Heart left ventricle (tissue), 16 donors: ENCODE measurements around the gene SYNE2. TPM values are rescaled to one million over a fixed set of nuclear protein-coding genes. Genes with fewer than 3 reads are reported as not detected.

Experiments
- ATAC-seq, 4 donors: fragments of 200-7000 bp; cut with Tn5 transposase; one replicate each; pipeline ENCODE4 v1.9.1; 2020 to 2022; ENCODE audit warnings: moderate library complexity in 4 of 4, mild to moderate bottlenecking in 3 of 4, moderate number of reproducible peaks in 1 of 4
- DNase-seq, 5 donors: peaks; one replicate each; pipeline ENCODE4 v3.0.0-alpha.2; 2020
- H3K27ac ChIP-seq, 12 donors: fragments of 200-600 bp; sonication (generic) in 4 of 12; one replicate each; pipeline versions ENCODE4 v1.5.0 to v1.8.0; 2016 to 2022; ENCODE audit warnings: mild to moderate bottlenecking in 2 of 12
- H3K27me3 ChIP-seq, 9 donors: fragments of 200-600 bp; sonication (generic) in 2 of 9; one replicate each; pipeline versions ENCODE4 v1.5.1 to v1.8.0; 2016 to 2022; ENCODE audit warnings: mild to moderate bottlenecking in 3 of 9
- H3K36me3 ChIP-seq, 9 donors: fragments of 200-600 bp; sonication (generic) in 2 of 9; one replicate each; pipeline versions ENCODE4 v1.5.0 to v1.8.0; 2018 to 2022; ENCODE audit warnings: mild to moderate bottlenecking in 2 of 9
- H3K4me1 ChIP-seq, 12 donors: fragments of 200-600 bp; sonication (generic) in 4 of 12; one replicate each; pipeline versions ENCODE4 v1.5.0 to v1.8.0; 2016 to 2022; ENCODE audit warnings: mild to moderate bottlenecking in 3 of 12
- H3K4me3 ChIP-seq, 12 donors: fragments of 200-600 bp; sonication (generic) in 4 of 12; one replicate each; pipeline versions ENCODE4 v1.5.0 to v1.8.0; 2017 to 2022; ENCODE audit warnings: mild to moderate bottlenecking in 9 of 12, moderate library complexity in 4 of 12
- H3K9me3 ChIP-seq, 12 donors: fragments of 200-600 bp; sonication (generic) in 4 of 12; one replicate each; pipeline versions ENCODE4 v1.5.0 to v1.8.0; 2016 to 2022; ENCODE audit warnings: mild to moderate bottlenecking in 1 of 12
- CTCF ChIP-seq, 12 donors: fragments of 200-600 bp; sonication (generic) in 4 of 12; IDR thresholded peaks; one replicate each; pipeline versions ENCODE4 v1.5.0 to v1.8.0; 2018 to 2022; ENCODE audit warnings: antibody characterized with exemption in 12 of 12, mild to moderate bottlenecking in 5 of 12
- POLR2A ChIP-seq, 2 donors: fragments of 450-650 bp; IDR thresholded peaks; one replicate each; pipeline ENCODE4 v1.6.1; 2017; ENCODE audit warnings: antibody characterized with exemption in 2 of 2, mild to moderate bottlenecking in 2 of 2, moderate library complexity in 2 of 2
- WGBS, 4 donors: extraction: QIAGEN DNeasy Blood & Tissue Kit in 2 of 4; methylation state at CpG; one replicate each; pipeline versions ENCODE4 v1.1.5 to v1.1.7; 2013 to 2018; 5-methylcytosine and 5-hydroxymethylcytosine counted together
- intact Hi-C, 10 donors: fragments of 100-400 bp; cut with DNase I; formaldehyde crosslinking; loops; one replicate each; pipeline versions ENCODE4 v1.11.1 to v1.14.2; 2022
- polyA plus RNA-seq, 2 donors: library from polyadenylated mRNA; stranded (reverse); fragments of 200-250 nt; gene quantifications; one replicate each; pipeline ENCODE4 v1.2.3, GENCODE V29; 2013
- total RNA-seq, 9 donors: library from RNA; depleted of rRNA in 2 of 9; stranded (reverse); fragments of >200 nt in 2 of 9; fragmentation: NEBNext Ultra II Directional in 3 of 9; extraction: Animal tissue kit (Norgen Biotek cat#: 25700) in 3 of 9; gene quantifications; one replicate each; pipeline versions ENCODE4 v1.1.0 to v1.2.4, GENCODE V29; 2016 to 2023
- donor health status: ischemic (EF 13 %, LVEDD 7.1; RV severe dilation, severe dysfunction).
- donor health status: healthy with polysubstance abuse.
- donor health status: DM: no; HTN: yes; CAD: no.
- donor health status: DM: no; HTN: no; CAD: no.
- donor health status: ischemic (EF 25% LVEDD 6.9; RV normal size, moderate dysfunction).
- donor health status: ischemic (EF 25% LVEDD 5.7; RV mildly dilated, moderate dysfunction).
- donor health status: healthy.
- donor health status: DM: yes; HTN: yes; CAD: no.
- donor health status: ischemic (EF 35%, LVEDD 5.7; RV mildly dilated, moderate dysfunction).
- donor health status: nonischemic (EF 11% LVEDD 7.7; RV severe dilation, severe dysfunction).
- donor health status: DM: yes; HTN: yes; CAD: no.
- donor health status: PGD.
- donor health status: ischemic (EF 29% LVEDD 5.4; RV normal size, mild dysfunction).
- donor health status: nonischemic (EF 23%, LVEDD 6.1; RV moderate dilation, normal function).

SYNE2 gene
- total and polyA plus RNA-seq, 11 donors: 58.2 to 255 (median 111) TPM

DNA sequence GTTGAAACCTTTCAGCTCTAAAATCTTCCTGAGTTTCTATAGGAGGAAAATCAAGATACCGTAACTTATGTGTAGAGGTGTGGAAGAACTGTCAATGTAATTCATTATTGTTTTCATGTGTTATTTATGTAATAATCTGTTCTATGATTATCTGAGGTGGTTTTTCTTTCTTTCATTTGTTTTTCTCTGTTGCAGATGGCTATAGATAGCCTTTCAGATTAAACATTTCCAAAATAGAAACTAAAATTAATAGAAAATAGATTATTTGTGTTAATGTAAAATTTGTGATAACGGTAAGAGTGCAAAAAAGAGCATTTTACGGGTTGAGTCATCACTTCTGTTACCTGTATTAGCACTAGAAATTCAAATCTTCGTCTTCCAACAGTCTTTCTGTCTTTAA lies 128.8 kb downstream of the SYNE2 start:
- H3K27ac ChIP-seq: no peak overlapping the region
- intact Hi-C loops: no loop called here
- TF ChIP-seq CTCF (IDR thresholded peaks at IDR 0.05): no peak
- no peak for TF ChIP-seq POLR2A (IDR thresholded peaks at IDR 0.05)
- no peak overlapping the region for H3K4me3 ChIP-seq
- H3K27me3 ChIP-seq: no peaks in the 10 kb centered on the region
- H3K9me3 ChIP-seq: no peaks in the 10 kb centered on the region
- no peak for ATAC-seq
- WGBS, 4 donors: 95 to 98% (median 98%) methylated on average over 4 of the region's 4 CpGs
- no peak for DNase-seq
- H3K36me3 ChIP-seq: peaks cover 0 to 85% (median 52%) of the 10 kb centered on the region in 9 donors
- H3K4me1 ChIP-seq: no peaks in the 10 kb centered on the region

GRCh38 chr14:63982156-63982555 lies 129.4 kb downstream of the SYNE2 start:
- H3K4me1 ChIP-seq: no peaks in the 10 kb centered on the region
- no peak overlapping the region for H3K27ac ChIP-seq
- DNase-seq (no peak), ATAC-seq (peak in 2 of 4 donors; percentile 38 to 64)
- intact Hi-C loops: no loop called here
- H3K36me3 ChIP-seq: peaks cover 0 to 85% (median 46%) of the 10 kb centered on the region in 9 donors
- TF ChIP-seq POLR2A (IDR thresholded peaks at IDR 0.05): no peak
- no peak for TF ChIP-seq CTCF (IDR thresholded peaks at IDR 0.05)
- H3K9me3 ChIP-seq: no peaks in the 10 kb centered on the region
- 73 to 76% (median 75%) methylated on average over 3 of the region's 3 CpGs for WGBS, 4 donors
- H3K4me3 ChIP-seq: no peak overlapping the region
- no peaks in the 10 kb centered on the region for H3K27me3 ChIP-seq

DNA sequence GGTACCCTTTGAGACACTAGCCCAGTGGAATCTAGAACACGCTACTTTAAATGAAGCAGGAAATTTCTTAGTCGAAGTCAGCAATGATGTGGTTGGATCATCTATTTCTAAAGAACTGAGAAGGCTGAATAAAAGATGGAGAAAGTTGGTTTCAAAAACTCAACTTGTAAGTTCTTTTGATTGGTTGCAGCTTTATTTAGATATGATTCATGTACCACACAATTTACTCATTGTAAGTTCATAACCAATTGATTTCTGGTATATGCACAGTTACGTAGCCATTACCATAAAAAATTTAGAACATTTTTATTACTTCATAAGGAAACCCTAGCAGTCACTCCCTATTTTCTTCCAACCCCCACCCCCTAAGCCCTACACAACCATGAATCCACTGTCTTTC lies 129.8 kb downstream of the SYNE2 start:
- Histone ChIP-seq H3K27me3 (no peaks in the 10 kb centered on the region), H3K4me1 (no peaks in the 10 kb centered on the region), H3K4me3 (no peak overlapping the region), H3K36me3 (peaks cover 0 to 85% (median 43%) of the 10 kb centered on the region in 9 donors), H3K27ac (no peak overlapping the region), H3K9me3 (no peaks in the 10 kb centered on the region)
- TF ChIP-seq POLR2A (IDR thresholded peaks at IDR 0.05) (no peak), CTCF (IDR thresholded peaks at IDR 0.05) (no peak)
- intact Hi-C loops: no loop called here
- WGBS, 4 donors: 96 to 98% (median 96%) methylated on average over 3 of the region's 3 CpGs
- ATAC-seq (no peak), DNase-seq (no peak)

GRCh38 chr14:63986789-63987533 lies 134.2 kb downstream of the SYNE2 start:
- TF ChIP-seq CTCF (IDR thresholded peaks at IDR 0.05): no peak
- Histone ChIP-seq H3K36me3 (peaks cover 0 to 74% (median 33%) of the 10 kb centered on the region in 9 donors), H3K4me1 (no peaks in the 10 kb centered on the region), H3K4me3 (no peak overlapping the region), H3K27ac (no peak overlapping the region), H3K27me3 (no peaks in the 10 kb centered on the region), H3K9me3 (no peaks in the 10 kb centered on the region)
- intact Hi-C loops: no loop called here
- DNase-seq: no peak
- WGBS, 4 donors: 87 to 90% (median 88%) methylated on average over 15 of the region's 15 CpGs
- ATAC-seq: no peak
